ENCODE data around the gene MAP3K9.

The MAP3K9 gene

DNA sequence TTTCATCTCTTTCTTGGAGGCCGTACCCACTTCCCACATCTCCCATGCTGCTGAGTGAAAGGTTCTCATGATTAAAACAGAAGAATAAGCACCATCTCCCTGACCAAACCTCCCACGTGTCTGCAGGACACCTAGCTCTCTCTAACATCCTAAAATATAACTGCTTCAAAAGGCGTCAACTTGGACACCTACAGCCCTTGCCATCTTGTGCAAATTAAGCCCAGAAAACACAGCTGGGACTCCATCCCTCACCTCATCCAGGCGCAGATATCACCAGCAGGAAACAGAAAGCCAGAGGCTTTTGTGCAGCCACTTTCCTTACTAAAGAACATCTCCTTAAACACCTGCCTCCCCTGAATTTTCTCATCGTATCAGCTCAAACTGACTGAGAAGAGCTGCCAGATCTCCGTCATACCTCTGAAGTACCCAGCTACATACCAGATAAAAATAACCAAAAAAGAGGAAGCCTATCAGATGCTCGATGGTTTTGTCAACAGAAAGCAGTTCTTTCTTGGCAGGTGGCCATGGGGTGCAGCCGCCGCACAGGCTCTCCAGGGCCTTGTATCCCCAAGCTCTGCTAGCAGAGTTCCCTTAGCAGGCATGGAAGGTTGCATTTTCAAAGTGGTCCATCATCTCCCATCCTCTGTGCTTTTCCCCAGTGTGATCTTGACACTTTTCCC lies 28.8 kb downstream of the MAP3K9 start:
- no peak for DNase-seq

DNA sequence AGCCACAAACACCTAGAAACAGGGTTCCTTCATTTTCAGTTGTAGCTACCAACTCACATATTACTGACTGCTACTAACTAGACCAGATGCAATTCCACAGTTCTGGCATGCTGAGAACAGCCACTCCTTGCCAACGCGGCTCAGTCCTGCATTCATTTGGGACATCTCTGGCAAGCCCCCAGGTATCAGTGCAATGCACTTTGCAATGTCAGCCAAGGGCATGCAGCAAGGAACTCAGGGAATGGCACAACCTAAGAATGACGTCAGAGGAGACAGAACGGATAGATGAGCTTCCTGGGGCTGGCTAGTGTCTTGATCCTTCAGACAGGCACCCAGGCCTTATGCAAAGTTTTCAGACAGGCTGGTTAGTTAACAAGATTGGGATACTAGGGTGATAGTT lies 29.6 kb downstream of the MAP3K9 start:
- no peak for DNase-seq

DNA sequence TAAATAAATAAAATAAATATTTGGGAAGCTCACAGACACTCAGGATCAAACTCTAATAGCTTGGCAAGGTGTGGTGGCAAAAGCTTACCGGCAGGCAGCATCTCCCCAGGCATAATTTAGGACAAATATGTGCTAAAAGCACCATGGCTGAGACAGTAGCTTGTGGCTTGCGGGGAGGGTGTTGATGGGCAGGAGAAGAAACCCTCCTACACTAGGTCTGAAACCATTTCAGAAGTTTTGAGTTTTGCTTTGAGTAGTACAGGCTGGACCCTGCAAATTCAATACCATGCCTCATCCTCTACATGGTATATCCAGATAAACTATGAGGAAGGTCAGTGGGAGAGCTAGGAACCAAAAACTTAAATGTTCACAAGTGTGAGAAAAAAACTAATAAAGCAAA lies 33.1 kb downstream of the MAP3K9 start:
- no peak for DNase-seq

DNA sequence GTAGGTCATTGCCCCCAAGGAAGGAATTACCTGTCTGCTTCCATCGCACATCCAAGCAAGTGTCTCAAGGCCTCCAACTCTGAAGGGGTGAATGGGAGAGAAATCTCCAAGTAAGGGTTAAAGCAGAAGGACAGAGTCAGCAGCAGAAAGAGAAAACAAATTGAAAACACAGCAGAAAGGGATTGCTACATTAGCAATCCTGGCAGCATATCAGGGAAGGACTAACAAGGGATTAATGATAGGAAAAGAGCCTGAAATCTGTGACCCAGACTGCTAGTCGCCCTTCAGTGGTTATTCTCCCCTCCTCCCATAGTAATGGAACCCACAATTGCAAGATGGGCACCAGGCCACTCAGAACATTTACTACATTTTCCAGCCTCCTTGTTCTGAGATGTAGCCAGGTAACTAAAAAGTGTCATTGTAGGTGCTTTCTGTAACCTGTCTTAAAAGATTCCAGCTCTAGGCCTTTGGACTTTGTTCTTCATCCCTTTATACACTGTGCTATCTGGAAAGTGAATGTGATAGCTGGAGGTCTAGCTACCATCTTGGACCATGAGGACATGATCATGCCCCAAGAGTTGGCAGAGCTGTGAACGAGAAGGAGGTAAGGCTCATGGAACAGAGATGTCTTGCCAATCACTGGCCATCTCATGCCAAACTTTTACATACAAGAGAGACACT lies 36.0 kb downstream of the MAP3K9 start:
- DNase-seq: no peak

DNA sequence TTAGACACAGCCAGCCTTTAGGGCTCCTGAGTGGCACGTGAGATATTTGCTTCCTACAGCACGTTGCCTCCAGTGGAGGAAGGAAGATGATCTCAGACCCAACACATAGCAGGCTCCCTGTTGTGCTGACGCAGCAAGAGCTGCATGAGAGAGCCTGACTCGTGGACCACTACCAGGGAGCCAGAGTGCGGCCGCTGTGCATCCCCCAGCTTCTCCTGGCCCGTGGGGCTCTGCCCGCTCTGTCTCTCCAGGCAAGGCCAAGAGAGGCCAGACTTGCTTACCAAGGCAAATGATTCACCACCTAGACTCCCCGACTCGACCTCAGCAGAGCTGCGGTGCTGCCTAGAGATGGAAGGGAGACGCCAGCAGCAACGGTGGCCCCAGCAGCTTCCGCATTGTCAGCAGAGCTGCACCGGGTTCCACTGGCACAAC lies 37.5 kb downstream of the MAP3K9 start:
- DNase-seq: no peak

DNA sequence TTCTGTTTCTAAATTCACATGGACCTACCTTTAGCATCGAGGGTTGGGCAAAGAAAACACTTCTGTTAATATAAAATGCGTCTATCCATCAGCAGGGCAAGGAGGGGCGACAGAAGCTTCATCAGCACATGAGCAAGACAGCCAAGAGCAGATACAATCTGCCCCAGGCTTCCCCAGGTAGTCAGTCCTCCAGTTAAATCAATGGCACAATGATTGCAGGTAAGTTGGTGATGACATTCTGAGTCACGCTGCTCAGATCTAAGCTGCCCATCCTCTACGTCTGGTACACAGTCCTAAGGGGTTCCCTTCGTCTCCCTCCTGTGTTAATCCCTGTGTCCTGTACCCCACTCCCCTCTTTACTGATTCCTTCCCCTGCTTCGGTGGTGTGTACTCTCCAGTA lies 38.8 kb downstream of the MAP3K9 start:
- no peak for DNase-seq

DNA sequence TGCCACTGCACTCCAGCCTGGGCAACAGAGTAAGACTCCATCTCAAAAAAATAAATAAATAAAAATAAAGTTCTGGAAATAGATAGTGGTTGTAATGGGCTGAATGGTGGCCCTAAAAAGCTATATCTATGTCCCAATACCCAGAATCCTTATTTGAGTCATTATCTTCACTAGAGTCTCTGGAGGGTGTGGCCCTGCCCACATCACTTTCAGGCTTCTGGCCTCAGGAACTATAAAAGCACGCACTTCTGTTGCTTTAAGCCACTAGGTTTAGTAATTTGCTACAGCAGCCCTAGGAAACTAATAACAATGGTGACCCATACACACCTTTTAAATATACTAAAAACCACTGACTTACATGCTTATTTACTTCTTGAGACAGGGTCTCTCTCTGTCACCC lies 49.9 kb downstream of the MAP3K9 start:
- DNase-seq: no peak

DNA sequence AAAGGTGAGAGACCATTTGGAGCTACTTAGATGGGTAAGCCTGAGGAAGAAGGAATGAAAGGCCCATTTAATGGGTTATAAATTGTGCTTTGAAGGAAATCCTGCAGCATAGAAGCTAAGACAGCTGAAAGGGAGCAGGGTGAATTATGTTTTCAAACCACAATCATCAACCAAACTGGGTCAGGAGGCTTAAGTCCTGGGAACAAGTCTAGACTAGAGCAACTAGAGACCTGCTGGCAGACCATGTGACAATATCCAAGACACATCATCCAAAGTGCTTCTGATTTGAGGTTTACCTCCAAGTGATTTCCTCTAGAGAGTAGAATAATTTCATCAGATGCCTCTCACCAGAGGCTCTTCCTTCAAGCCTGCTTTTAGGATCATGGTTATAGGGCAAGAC lies 53.7 kb downstream of the MAP3K9 start:
- no peak for DNase-seq

DNA sequence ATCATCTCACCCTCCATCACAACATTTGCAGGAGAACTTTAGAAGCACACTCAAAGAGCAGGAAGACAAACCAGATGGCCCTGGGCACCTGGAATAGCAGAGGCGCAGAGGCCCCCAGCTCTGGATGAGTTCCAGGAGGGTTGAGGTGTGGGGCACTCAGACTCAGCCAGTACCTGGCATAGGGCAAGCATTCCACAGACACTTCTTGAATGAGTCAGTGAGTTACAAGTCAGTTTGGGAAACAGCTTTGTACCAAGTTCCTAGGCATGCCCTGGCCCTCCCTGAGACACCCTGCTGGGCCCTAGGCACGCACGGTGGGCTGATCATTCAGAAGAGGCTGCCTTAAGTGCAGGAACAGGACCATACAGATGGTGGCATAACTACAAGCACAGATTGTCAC lies 54.3 kb downstream of the MAP3K9 start:
- DNase-seq: no peak

DNA sequence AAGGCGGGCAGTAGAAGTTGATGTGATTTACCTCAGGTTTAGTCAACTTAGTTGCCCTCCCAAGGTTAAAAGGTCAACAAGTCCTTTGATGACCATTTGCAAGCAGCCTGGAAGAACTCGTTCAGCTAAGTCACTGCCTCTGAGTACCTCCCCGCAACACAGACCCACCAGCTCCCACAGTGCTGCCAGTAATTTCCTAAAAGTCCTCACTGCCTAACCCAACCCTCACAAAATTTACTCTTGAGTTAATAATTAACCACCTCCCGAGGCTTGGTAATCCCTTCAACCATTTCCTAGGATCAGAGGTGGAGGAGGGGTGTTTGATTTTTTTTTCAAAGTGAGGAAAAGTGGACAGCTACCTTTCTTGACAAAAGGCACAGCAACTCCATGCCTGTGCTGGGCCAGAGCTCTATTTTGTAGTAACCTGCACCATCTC lies 55.8 kb downstream of the MAP3K9 start:
- DNase-seq: no peak

DNA sequence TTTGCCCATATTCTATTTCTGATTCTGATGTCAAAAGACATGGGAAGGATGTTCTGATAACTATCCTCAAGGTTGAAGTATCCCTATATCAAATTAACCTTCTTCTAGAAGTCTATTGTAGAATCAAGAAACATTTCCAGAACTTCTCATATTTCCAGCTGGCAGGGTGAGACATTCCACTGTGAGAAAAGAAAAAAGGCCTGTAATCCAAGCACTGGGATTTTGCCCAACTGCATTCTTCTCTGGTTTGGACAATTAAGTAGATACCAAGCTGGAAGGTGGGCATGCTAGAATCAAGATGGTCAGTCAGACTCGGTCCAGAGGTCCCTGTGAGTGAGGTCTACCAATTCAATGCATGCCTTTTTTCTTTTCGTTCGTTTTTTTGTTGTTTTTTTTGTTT lies 60.9 kb downstream of the MAP3K9 start:
- no peak for DNase-seq

DNA sequence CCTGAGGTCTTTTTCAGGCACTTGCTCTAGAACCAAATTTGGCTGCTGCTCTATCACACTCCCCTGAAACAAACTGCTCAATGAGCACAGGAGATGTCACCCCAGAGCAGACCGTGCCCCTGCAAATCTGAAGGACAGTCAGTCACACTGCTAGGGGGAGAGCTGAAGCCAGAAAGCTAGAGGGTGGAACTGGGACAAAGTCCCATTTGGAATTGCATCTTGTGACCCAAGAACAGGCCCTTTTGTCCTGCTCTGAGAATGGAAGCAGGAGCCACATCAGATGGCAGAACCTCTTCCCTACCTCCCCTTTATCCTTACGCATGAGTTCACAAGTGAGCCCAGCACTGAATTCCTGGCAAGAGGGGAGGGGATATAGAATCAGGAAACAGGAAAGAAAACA lies 64.7 kb downstream of the MAP3K9 start:
- no peak for DNase-seq

DNA sequence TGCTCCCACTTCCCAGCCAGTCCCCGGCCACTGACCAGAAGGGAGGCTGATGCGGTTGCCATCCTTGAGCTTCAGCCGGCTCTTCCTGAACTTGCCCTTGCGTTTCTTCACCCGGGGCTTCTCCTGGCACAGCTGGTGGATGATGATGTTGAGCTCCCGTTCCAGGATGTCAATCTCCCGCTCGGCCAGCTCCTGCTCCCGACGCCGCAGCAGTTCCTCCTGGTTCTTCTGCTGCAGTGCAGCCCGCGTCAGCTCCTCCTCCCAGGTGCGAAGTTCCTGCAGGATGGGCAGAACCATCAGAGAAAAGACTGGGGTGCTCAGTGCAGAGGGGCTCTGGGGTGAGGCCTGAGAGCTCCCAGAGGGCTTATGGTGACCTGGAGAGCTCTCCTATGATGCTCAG lies 67.0 kb downstream of the MAP3K9 start:
- no peak for DNase-seq

DNA sequence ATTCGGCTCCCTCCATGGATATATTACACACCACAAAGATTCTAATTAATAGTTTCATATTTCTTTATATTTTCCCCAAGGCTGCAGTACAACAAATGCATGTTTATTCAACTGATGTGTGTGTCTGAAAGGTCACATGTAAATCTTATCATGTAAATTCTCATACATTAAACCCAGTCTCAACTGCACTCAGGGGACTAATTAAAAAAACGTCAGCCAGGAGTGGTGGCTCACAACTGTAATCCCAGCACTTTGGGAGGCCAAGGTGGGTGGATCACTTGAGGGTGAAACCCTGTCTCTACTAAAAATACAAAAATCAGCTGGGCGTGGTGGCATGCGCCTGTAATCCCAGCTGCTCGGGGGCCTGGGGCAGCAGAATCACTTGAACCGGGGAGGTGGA lies 67.8 kb downstream of the MAP3K9 start:
- DNase-seq: no peak

DNA sequence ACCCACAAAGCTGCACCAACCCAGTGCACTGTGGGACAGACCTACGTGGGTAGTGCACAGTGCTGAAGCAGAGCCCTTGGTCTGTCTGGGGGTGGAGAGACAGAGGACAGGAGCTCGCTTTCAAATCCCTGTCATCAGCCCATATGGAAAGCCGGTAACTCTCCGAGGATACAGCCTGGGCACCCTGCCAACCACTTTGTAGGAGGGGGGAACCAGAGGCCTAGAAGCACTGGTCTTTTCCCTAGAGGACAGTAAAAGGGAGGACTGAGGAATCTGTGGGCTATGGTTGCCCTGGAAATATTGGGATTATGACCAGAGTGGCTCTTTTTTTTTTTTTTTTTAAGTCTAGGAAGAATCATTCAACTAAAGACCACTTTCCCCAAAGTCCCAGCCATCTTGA lies 74.3 kb downstream of the MAP3K9 start:
- DNase-seq: no peak

DNA sequence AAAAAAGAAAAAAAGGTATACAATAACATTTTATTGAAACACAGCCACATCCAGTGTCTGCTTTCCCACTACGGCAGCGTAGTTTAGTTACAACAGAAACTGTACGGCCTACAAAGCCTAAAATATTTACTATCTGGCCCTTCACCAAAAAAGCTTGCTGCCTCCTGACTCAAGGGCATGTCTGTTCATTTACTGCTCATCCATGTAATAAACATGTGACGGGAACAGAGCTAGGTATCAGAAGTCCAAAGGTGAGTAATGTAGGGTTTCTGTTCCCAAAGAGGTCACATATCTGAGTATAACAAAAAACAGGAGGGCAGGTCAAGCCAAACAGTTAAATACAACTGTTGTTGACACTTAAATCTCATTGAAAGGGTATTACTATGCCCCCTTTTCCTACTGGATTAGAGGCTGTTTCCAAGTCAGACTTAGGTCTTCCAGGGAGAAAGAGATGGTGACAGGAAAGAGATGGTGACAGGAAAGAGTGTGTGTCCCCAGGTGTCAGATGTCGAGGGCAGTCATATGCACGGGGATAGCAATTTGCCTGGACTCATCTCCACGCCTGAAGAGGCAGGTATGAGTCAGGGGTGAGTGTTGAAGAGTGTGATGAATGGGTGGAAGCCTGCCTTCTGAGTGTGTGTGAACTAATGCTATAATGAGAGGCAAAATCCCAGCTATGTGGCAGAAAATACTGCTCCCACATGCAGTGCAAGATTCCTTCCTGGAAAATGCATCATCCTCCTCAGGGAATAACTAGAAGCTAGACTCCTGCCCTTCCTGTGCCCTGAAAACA lies 77.7 kb downstream of the MAP3K9 start:
- no peak for DNase-seq

DNA sequence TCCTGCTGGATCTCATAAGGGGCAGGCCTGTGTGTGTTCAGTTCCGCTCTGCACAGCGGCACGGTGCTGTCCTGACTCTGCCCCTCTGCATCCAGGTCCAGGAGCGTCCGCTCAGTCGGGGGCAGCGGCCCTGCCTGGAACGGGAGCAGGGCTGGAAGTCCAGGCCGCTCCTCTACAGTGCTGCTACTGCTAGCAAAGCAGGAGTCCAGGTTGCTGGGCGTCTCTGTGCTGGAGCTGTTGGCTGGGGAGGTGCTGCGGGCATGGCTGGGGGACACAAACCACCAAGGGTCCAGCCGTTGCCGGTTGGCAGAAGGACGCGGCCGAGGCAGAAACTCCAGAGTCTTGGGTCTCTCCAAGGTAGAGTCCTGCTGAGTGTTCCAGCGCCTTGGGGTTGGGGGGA lies 78.9 kb downstream of the MAP3K9 start:
- DNase-seq: no peak

DNA sequence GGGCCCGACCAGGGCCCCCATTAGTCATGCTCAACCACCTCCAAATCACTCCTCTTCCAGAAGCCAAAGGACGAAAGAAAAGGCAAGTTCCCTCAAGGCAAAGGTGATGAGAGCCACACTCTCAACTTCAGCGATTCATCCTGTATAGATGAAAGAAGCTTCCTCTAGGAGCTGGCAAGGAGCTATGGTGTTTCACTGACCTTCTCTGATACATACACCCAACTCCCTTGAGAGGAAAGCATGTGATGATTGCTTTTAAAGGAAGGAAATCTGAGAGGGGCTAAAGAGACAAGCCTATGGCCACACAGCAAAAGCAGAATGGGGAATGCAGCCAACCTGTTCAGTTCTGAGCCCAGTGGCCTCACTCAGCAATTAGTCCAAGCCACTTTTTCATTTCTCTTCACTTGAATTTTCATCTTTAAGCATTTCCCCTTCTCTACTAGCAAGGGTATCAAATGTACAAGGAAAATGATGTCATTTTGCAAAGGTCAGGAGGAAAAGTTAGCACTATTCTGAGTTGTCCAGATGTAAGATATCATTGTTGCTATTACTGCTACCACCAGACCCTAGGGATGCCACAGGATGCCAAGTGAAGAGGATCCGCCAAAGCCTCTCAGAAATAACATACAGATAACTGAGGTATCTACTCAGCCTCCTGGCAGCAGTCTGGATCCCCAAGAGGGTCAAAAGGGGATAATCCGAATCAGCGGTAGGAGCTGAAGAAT lies 82.5 kb downstream of the MAP3K9 start:
- DNase-seq: no peak

DNA sequence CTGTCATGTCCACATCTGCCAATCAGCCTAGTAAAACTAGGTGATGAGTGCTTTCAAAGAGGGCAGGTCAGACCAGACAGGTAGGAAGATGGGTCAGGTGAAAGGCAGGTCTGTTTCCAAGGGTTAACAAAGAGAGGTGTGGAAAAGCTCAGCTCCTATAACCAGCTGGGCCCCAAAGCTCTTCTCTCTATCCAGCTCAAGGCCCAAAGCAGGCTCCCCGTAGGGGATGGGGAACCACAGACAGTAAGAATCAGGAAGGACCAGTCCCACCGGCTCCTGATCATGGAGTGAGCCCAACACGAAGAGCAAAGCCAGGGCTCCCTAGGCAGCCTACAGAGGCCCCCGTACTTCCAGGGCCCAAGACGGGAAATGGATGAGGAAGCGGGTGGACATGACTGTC lies 84.4 kb downstream of the MAP3K9 start:
- no peak for DNase-seq

DNA sequence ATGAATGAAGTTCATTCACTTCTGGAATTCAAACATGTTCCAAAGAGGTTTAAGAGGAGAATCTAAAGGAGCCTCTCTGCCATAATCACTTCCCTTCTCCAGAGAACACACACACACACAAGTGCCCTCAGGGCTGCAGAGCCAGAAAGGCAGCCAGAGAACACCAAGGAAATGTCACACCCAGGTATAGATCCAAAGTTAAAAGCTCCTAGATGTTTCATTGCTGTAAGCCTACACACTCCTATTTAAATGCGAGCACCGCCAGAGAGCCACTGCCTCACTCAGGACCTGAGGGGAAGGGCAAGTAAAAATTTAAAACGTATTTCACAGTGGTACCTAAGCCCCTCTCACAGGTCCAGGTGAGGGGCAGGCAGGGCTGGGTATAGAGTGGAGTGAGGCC lies 85.2 kb downstream of the MAP3K9 start:
- DNase-seq: no peak

DNA sequence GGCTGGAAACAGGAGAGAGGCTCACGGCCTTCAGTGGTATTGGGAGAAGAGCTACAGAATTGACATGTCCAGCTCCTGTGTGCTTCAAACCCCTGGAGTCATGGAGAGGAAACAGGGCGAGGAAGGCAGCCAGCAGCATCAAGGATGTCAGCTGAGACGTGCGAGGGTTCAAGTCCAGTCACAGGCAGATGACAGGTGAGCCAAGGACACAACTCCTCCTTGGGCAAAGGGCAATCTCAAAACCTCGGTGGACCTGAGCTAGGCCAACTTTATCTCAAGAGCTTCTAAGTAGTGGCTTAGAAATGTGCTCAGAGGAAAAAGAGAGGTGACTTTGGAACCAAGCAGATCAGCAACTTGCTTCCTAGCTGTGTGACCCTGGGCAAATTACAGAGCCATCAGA lies 86.0 kb downstream of the MAP3K9 start:
- DNase-seq: no peak

DNA sequence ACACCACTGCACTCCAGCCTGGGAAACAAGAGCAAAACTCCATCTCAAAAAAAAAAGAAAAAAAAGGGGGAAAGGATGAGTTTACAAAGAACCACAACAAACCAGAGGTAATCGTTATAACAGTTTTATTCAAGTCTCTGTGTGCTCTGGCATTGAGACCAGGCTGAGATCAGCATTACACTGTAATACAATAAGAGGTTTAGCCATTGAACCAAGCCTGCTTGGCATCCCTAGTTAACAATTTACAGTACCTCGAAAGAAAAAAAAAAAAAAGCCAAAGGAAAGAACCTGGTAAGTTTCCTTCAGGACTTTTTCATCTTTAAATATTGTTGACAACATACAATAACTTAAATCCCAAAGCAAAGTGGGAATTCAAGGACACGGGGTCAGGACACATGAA lies 86.9 kb downstream of the MAP3K9 start:
- no peak for DNase-seq

DNA sequence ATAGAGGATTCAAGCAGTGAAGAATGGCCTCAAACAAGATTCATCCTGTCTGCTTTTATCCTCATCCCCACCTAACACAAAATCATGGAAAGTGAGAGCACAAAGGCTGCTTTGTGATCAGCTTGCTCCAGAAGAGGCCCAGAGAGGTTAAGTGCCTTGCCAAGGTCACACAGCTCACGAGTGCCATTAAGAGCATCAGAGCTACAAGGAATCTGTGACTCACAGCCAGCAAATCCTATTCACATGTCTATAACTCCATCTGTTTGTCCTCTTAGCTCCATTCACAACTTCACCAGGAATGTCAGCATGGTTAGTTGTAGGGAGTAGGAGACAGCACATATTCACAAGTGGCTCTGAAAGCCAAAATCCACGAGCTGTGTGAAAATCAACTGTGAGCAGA lies 87.8 kb downstream of the MAP3K9 start:
- no peak for DNase-seq
